Stimulated activated CD8-positive, alpha-beta memory T cell treated with anti-CD3 and anti-CD28 coated beads, Interleukin-4, amount 100 ng/mL, for 48 hours (primary cell): ENCODE measurements around the gene KRTAP2-1.
"Not testable (repeated sequence)": the region's sequence is repeated elsewhere in the genome, so short reads cannot be mapped to it uniquely, and the experiment has no call there.

Experiments
- DNase-seq: peaks from one replicate; pipeline ENCODE4 v3.0.0-alpha.2; 2020

Gene KRTAP2-1, protein sequence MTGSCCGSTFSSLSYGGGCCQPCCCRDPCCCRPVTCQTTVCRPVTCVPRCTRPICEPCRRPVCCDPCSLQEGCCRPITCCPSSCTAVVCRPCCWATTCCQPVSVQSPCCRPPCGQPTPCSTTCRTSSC

GRCh38 chr17:41046735-41047465 is at the start of gene KRTAP2-1:
Gene KRTAP2-1 (minus strand): TSS chr17:41047316. CDS start chr17:41047267, 49 bp downstream.
- DNase-seq: not testable (repeated sequence)

DNA sequence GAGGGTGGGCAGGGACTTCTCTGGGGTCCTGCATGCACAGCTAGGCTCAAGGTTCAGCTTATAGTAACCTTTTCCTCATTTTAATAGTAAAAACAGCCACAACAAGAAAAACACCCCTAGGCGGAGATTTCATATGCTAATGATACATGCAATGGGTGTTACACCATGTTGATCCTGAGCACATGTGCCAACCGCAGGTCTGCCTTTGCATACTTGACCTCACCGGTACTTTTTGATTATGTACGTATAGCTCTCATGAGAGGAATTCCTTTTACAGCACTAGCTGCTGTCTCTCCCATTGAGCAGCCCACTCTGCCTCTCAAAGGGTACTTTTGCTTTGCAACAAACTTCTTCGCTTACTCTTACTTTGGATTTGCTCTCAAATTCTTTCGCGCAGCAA is 48.9 kb upstream of the KRTAP2-1 start:
- no peak for DNase-seq

- not testable (repeated sequence) for DNase-seq
These were observed 41.7 kb upstream of the KRTAP2-1 start for GRCh38 chr17:41088760-41089352.

DNA sequence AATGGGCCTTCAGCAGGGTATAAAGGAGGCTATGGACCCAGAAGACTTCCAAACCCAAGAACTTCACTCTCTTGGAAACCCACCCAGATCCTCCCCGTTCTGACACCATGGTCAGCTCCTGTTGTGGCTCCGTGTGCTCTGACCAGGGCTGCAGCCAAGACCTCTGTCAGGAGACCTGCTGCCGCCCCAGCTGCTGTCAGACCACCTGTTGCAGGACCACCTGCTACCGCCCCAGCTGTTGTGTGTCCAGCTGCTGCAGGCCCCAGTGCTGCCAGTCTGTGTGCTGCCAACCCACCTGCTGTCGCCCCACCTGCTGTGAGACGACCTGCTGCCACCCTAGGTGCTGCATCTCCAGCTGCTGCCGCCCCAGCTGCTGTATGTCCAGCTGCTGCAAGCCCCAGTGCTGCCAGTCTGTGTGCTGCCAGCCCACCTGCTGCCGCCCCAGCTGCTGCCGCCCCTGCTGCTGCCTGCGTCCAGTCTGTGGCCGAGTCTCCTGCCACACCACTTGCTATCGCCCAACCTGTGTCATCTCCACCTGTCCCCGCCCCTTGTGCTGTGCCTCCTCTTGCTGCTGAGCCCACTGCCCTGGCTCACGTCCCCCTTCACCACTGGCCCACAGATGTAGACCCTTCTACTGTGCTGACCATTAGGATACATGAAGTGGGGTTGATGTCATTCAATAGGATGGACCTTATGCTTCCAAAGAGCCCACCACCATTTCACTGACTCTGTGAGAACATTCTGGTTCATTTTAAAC is 37.2 kb upstream of the KRTAP2-1 start, which contains the start of gene KRTAP4-7:
KRTAP4-7 (plus strand) TSS at position 51 of the 757 bp plus-strand sequence; CDS start at position 108, 57 bp downstream.
- not testable (repeated sequence) for DNase-seq

- not testable (repeated sequence) for DNase-seq
These were observed 36.3 kb upstream of the KRTAP2-1 start for GRCh38 chr17:41083427-41083826.

GRCh38 chr17:41082626-41083025 is 35.5 kb upstream of the KRTAP2-1 start:
- DNase-seq: no peak

- DNase-seq: no peak
These were observed 29.7 kb upstream of the KRTAP2-1 start for GRCh38 chr17:41076788-41077187.

- DNase-seq: no peak
These were observed 26.6 kb upstream of the KRTAP2-1 start for GRCh38 chr17:41073676-41074075.

DNA sequence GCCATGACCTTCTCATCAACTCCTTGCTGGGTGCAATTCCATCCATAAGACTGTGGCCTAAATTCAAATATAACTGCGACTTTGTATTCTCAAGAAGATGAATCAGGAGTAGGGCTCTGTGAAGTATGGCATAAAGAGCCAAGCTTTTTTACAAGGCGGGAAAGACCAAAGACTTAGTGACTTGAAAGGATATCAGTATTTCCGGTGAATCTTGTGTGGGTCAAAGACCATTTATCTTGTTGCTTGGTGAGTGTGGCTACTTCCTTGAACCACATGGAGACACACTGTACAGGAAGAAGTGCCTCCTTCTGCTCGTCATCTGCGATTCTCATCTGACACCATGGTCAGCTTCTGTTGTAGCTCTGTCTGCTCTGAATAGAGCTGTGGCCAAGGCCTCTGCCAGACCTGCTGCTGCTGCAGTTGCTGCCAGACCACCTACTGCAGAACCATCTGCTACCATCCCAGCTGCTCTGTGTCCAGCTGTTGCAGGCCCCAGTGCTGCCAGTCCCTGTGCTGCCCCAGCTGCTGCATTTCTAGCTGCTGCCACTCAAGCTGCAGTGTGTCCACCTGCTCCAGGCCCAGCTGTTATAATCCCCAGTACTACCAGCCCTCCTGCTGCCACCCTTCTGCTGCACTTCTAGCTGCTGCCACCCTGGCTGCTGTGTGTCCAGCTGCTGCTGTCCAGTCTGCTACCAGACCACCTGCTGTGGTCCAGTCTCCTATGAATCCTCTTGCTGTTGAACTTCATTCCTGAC is 24.7 kb upstream of the KRTAP2-1 start:
- no peak for DNase-seq

GRCh38 chr17:41069031-41069430 is 21.9 kb upstream of the KRTAP2-1 start:
- no peak for DNase-seq

- no peak for DNase-seq
These were observed 20.2 kb upstream of the KRTAP2-1 start for GRCh38 chr17:41067281-41067680.

DNA sequence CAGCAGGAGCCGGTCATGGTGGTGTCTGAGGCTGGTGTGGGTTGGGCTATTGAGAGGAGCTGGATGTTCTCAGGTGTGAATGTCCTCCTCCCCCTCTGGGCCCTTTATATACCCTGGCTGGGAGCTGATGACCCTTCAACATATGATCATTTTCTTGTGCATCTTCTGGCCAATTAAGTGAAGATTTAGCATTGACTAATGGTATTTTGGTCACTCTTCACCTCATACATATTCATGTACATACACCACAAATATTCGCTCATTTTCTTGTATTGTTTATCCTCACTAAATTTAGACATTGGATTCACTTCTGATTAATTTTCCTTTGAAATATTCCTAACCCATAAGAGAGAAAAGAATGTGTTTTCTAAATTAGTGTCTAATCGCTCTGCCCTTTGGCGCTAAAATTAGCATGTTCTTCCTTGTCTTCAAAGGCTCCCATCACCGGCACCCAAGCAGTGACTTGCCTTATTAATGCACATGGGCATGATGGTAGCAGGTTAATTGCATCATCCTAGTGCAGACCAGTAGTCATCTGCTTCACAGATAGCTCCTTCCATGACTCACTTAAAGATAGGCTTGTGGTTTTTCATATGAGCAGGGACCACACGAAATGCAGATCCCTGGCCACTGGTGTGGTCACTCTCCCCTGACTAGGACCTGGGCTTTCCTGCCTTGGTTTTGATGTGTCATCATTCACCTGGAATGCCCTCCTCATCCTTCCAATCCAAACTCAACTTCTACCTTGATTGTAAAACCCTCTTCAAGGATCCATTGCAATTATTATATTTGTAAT is 18.9 kb upstream of the KRTAP2-1 start, which contains the start of gene KRTAP2-4:
KRTAP2-4 (minus strand) TSS at position 51 of the 796 bp plus-strand sequence; CDS start at position 17, 34 bp downstream.
- DNase-seq: no peak

DNA sequence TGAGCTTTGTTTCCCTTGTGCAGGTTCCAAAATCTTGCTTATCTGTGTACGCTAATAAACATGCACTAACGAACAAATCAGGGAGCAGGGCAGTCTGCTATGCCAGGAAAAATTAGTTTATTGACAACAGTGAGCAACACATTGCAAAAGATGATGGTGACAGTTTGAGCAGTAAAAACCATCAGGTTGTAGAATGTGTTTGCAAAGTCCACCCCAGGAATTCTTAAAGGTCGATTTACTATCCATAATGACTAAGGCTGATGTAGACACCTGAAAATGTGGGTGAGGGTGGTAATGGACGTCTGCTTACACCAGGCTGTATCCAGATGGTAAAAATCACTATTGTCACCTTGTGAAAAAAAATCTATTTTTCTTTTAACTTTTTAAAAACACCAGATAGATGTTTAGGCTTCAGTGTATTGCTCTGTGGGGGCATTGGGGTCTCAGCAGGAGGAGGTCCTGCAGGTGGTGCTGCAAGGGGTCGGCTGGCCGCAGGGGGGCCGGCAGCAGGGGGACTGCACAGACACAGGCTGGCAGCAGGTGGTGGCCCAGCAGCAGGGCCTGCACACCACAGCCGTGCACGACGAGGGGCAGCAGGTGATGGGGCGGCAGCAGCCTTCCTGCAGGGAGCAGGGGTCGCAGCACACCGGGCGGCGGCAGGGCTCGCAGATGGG is 18.0 kb upstream of the KRTAP2-1 start:
- DNase-seq: not testable (repeated sequence)

GRCh38 chr17:41064301-41064700 is 17.2 kb upstream of the KRTAP2-1 start:
- DNase-seq: no peak

GRCh38 chr17:41063449-41063848 is 16.3 kb upstream of the KRTAP2-1 start:
- DNase-seq: no peak

DNA sequence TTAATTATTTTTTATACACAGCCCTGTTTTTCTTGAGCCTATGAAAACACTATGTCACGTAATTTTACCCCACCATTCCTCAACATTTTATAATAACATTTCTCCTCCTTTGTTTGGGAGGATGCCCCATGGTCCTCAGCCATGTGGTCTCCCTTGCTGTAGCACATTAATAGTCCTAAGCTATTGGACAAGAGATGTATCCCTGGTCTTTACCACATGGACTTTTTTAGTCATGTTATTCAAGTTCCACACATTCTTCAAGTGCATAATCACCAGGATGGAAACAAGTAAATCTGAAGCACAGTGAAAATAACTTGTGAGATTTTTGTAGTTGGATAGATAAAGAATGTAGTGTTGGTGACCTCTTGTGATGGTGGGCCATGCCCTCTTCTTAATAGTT is 14.8 kb upstream of the KRTAP2-1 start:
- no peak for DNase-seq

- no peak for DNase-seq
These were observed 13.0 kb upstream of the KRTAP2-1 start, which contains the start of gene KRTAP2-3 for GRCh38 chr17:41060052-41060604. Gene KRTAP2-3 (minus strand): TSS chr17:41060114. CDS start chr17:41060050, 64 bp downstream.

DNA sequence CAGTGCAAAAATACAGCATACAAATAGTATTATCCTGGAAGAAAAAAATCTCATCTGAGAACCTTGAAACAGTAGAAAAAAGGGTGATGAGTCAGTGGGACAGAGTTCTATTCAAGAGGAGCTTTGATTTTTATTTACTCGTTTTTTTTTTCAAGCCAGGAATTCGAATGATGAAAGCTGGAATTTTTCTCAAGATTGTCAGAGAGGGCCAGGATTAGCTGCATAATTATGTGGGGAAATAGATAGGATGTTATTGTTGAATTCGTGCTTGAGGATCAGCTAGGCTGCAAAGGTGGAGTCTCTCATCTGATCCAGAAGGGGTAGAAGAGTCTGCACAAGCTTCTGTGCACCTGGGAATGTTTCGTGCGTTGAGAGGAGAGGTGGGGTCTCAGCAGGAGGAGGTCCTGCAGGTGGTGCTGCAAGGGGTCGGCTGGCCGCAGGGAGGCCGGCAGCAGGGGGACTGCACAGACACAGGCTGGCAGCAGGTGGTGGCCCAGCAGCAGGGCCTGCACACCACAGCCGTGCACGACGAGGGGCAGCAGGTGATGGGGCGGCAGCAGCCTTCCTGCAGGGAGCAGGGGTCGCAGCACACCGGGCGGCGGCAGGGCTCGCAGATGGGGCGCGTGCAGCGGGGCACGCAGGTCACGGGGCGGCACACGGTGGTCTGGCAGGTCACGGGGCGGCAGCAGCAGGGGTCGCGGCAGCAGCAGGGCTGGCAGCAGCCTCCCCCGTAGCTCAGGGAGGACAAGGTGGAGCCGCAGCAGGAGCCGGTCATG is 12.3 kb upstream of the KRTAP2-1 start:
- DNase-seq: not testable (repeated sequence)

GRCh38 chr17:41058741-41059140 is 11.6 kb upstream of the KRTAP2-1 start:
- DNase-seq: no peak

- no peak for DNase-seq
These were observed 10.4 kb upstream of the KRTAP2-1 start for GRCh38 chr17:41057547-41057946.
